ENCODE data around the gene UBE2QL1.

The UBE2QL1 gene

GRCh38 chr5:6455571-6456200, 7.0 kb downstream of the UBE2QL1 start:
- no peak for DNase-seq

- DNase-seq: no peak
Measured at GRCh38 chr5:6456766-6457370, 8.2 kb downstream of the UBE2QL1 start.

- no peak for DNase-seq
Measured at GRCh38 chr5:6457592-6457991, 8.9 kb downstream of the UBE2QL1 start.

GRCh38 chr5:6458833-6459232, 10.2 kb downstream of the UBE2QL1 start:
- no peak for DNase-seq

DNA sequence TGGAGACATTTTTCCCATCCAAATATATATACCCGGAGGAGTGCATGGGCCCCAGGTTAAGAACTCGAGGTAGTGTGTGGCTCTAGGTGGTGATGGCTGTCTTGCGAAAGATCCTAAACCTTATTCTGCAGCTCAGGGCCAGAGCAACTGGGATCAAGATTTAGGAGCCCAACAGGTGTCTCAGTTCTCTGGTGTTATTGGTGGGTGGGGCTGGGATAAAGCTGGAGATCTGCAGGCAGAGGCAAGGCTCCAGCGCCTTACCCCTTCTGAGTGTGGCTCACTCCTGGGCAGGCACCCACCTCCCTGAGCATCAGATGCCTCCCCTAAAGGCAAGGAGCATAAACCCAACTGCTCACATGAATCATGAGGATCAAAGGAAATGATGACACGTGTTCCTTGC, 11.2 kb downstream of the UBE2QL1 start:
- no peak for DNase-seq

DNA sequence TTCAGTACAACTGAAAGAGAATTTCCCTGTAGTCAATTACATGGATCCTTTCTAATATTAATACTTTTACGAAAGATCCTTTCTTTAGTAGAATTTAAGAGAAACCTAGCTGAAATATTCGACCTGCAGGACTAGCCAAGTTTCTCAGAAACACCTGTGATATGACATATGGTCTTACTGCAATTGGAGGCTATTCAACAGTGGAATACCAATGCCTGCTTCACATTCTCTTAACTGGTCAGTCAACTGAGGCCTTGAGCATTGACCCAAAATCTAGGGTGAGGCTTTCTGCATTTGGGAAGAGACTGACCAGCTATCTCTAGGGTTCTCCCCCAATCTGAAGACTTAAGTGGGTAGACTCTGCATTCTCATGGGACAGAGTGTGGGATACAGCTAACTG, 12.3 kb downstream of the UBE2QL1 start:
- no peak for DNase-seq

DNA sequence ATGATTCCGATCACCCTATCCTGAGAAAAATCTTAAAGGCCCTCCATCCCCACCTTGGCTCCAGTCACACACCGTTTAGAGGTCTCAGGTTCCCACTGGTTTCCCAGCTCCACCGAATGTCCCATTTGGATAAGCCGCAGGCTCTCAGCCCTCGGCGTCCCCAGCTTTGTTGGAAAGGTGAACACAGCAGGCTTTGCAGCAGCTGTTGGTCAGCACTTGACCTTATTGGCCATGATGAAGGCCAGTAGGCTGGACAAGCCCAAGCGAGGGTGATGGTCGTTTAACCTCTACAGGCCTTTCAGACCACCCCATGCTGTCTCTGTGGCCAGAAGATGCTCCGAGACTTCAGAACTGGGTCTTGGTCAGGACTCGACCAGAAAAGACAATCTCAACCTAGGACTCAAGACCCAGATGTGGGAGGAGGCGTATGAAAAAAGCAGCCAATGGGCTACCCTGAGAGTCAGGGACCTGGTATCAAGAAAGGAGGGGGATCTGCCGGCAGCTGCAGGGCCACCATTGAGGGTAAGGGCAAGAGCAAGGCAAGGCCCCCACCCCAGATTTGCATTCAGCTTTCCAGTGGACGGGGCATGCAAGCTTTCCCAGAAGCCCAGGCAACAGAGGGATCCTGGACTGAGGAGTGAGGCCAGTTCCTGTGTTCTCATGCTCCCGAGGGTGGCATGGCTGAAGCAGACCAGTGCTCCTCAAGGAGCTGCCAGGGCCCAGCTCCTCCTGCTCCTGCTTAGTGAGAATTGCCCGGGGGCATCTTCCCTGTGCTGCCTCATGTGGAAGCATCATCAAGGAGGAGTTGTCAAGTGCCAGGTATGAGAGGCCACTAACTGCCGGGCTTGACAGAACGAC, 13.4 kb downstream of the UBE2QL1 start:
- no peak for DNase-seq

DNA sequence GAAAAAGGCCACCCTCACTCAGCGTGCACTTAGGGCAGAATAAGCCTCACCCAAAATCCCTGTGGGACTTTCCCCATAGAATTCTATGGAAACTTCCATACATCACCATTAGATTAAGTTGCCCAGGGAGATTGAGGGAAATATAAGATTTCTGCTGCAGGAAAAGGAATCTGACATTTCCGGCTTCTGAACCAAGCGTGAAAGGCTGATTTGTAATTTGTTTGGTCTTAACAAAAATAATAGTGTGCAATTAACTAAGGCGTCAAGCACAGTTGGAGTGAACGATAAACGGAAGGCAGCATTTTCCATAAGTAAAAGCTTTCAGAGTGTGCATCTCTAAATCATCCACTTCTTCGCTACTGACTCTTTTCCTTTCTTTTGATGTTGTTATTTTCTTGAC, 14.0 kb downstream of the UBE2QL1 start:
- no peak for DNase-seq

GRCh38 chr5:6464441-6464840, 15.8 kb downstream of the UBE2QL1 start:
- no peak for DNase-seq

DNA sequence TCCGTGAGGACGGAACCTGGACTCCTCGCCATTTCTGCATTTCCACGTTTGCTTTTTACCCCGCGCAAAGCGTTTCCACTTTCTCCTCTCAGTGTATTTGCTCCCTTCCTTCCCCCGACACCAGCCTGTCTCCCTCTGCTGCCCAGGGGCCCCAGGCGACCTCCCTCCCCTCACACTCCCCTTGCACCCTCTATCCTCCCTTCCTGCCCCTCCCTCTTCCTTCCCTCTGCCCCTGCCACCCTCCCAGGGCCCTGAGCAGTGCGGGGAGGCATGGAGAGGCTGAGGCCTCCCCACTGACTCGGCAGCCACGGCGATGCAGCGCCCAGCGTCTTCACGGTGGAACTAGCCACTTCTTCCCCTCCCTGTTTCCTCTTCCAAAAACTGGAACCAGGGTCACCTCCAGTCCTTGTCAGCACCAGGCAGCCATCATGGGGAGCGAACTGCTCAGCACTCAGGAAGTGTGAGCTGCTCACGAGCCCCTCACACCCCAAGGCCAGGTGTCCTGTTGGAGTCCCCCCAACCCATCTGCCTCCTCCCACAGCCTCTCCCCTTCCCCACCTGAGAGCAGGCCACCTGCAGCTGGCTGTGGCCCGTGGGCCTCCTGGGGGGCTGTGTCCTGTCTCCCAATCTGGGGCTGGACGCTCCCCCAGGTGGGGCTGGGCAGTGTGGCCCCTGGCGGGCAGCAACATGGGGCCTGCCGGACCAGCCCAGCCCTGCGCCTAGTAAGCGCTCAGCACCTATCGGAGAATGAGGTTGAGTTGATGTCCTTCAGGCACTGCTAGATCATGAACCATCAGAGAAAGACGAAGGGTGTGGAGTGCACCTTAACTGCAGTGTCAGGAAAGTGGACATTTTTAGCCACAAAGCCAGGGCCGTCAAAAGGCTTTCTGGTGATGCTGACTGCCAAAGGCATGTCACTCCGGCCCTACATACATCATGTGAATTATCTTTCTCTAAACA, 17.5 kb downstream of the UBE2QL1 start:
- no peak for DNase-seq

DNA sequence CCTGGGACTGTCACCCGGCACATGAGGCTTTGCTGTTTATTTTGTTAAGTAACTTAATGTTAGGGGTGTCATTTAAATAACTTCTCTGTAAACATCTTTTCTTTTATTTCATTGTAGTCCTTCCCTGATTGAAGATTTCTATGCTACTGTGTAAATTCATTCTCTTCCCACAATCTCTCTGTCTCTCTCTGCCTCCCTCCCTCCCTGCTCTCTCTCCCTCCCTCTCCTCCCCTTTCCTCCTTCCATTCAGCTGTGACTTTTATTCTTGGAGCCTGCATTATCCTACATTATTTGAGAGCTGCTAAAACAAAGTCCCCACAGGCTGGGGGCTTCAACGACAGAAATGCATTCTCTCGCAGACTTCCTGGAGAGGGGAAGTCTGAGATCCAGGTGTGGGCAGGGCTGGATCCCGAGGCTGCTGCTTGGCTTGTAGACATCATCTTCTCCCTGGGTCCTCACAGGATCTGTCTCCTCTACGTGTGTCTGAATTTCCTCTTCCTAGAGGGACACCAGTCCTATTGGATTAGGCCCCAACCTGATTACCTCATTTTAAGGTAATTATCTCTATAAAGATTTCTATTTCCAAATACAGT, 18.4 kb downstream of the UBE2QL1 start:
- DNase-seq: no peak

GRCh38 chr5:6467591-6467990, 18.9 kb downstream of the UBE2QL1 start:
- no peak for DNase-seq

- no peak for DNase-seq
Measured at GRCh38 chr5:6468104-6468503, 19.4 kb downstream of the UBE2QL1 start.

- DNase-seq: no peak
Measured at GRCh38 chr5:6468870-6469269, 20.2 kb downstream of the UBE2QL1 start.

DNA sequence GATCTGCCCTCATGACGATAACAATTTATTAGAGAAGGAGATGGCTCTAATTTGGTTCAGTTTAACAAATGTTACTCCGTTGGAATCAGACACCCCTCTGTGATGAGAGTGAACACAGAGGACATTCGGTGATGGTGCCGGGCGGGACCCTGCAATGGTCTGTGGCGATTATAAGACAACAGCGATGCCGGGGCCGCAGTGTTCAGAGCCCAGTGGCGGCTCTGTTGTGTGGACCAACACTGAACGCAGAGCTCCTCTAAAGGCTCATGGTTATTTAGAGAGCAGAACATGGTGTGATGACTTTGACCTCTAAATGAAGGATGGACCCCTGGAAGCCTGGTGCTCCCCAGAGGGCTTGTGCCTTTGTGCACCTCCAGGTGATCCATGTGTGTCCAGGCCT, 21.2 kb downstream of the UBE2QL1 start:
- no peak for DNase-seq

- no peak for DNase-seq
Measured at GRCh38 chr5:6470672-6471071, 22.0 kb downstream of the UBE2QL1 start.

GRCh38 chr5:6471252-6471651, 22.6 kb downstream of the UBE2QL1 start:
- DNase-seq: no peak

GRCh38 chr5:6472792-6473191, 24.1 kb downstream of the UBE2QL1 start:
- DNase-seq: no peak

DNA sequence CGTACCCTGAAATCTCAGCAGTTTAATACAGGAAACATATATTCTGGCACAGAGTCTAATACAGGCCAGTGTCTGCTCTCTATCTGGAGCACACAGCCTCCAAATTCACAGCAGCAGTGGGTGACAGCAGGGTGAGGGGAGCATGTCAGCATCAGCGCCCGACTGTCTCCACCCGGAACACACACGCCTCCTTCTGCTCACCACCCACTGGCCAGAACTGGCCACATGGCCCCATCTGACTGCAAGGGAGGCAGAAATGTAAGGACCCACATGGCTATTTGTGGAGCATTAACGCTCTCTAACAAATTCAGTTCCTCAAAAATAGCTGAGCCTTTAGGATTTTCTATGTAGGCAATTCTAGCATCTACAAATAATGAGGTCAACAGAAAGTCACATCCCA, 24.6 kb downstream of the UBE2QL1 start:
- no peak for DNase-seq

- DNase-seq: no peak
Measured at GRCh38 chr5:6475626-6476312, 27.1 kb downstream of the UBE2QL1 start.

GRCh38 chr5:6476313-6476661, 27.6 kb downstream of the UBE2QL1 start:
- DNase-seq: no peak

GRCh38 chr5:6478793-6479192, 30.1 kb downstream of the UBE2QL1 start:
- DNase-seq: no peak
